ENCODE data around the gene ARHGAP5.
A peak's percentile ranks its signal among the peaks of the same experiment; 100 is the strongest.

Gene ARHGAP5, protein sequence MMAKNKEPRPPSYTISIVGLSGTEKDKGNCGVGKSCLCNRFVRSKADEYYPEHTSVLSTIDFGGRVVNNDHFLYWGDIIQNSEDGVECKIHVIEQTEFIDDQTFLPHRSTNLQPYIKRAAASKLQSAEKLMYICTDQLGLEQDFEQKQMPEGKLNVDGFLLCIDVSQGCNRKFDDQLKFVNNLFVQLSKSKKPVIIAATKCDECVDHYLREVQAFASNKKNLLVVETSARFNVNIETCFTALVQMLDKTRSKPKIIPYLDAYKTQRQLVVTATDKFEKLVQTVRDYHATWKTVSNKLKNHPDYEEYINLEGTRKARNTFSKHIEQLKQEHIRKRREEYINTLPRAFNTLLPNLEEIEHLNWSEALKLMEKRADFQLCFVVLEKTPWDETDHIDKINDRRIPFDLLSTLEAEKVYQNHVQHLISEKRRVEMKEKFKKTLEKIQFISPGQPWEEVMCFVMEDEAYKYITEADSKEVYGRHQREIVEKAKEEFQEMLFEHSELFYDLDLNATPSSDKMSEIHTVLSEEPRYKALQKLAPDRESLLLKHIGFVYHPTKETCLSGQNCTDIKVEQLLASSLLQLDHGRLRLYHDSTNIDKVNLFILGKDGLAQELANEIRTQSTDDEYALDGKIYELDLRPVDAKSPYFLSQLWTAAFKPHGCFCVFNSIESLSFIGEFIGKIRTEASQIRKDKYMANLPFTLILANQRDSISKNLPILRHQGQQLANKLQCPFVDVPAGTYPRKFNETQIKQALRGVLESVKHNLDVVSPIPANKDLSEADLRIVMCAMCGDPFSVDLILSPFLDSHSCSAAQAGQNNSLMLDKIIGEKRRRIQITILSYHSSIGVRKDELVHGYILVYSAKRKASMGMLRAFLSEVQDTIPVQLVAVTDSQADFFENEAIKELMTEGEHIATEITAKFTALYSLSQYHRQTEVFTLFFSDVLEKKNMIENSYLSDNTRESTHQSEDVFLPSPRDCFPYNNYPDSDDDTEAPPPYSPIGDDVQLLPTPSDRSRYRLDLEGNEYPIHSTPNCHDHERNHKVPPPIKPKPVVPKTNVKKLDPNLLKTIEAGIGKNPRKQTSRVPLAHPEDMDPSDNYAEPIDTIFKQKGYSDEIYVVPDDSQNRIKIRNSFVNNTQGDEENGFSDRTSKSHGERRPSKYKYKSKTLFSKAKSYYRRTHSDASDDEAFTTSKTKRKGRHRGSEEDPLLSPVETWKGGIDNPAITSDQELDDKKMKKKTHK (N-terminal part only)

DNA sequence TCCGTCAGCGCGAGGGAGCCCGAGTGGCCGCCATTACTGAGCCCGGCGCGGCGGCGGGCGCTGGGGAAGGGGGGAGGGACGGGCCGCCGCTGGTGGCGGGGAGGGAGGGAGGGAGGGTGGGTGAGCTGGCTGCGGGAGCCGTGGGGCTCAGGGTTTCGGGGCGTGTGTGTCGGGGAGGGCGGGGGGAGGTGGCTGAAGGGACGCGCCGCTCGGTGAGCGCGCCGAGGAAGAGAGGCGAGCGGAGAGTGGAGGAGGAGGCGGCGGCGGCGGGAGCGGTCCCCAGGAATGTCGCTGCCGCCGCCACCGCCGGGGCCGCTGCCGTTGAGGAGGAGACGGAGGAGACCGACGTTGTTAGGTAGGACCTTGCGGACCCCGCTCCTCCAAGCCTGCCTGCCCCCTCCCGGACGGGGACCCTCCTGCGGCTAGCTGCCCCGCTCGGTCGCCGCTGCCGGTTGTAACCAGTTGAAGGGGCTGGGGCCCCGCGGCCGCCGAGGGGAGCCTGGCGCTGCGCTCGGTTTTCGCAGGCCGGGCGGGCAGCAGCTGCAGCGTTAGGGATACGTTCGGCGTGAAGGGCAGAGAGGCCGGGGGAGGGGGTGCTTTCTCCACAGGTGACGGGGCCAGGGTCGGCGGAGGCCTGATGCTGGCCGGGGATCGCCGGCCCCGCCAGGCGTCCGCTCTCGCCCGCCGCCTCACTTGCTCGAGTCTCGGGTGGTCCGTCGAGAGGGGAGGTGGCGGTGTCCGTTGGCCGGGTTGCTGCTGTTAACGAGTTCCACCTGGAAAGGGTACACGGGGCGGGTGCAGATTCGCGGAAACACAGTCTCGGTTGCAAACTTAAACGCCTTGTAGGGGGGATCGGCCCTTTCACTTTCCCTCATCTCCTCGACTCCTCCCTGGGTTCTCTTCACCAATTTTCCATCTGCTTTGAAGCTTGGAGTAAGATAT lies at the start of gene ARHGAP5:
TSS of gene ARHGAP5 (plus strand) at position 224 of the 942 bp plus-strand sequence. CDS start 13,366 bp downstream, outside the sequence.
- peak; percentile 48 to 63 for DNase-seq (ENCODE audit: low read depth in 1 of 2, low spot score in 1 of 2)

DNA sequence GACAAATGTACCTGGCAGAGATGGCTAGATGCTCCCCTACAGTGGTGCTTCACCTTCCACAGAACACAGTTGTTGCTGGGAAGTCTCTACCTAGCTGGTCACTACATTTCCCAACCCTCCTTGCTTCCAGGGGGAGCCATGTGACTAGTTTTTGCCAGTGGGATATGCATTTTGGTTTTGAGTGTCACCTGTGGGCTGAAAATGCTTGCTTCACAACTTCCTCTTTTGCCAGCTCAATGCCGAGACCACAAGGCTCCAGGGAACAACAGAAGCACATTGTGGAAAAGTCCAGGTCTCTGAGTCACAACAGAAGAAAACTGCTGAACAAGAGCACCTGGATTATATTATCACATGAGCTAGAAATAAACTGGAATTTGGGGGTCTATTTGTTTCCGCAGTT lies 48.5 kb upstream of the ARHGAP5 start:
- DNase-seq (ENCODE audit: low read depth in 1 of 2, low spot score in 1 of 2) = no peak

DNA sequence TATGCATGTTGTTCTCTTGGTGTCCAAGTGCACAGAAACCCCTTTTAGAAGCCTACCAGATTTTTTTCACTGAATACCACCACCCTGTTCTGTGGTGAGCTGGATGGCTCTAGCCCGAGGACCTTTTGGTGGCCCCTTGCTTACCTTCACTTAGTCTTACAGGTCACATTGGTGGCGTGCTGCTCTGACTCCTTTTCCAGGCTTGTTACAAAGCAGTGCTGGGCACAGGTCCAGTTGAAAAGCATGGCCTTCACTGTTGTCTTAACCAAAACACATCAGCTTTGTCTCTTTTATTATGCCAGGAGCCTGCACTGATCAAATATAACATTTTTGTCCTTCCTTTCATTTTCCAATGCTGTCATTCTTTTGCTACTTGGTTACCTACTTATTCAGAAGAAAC lies 43.6 kb upstream of the ARHGAP5 start:
- DNase-seq (ENCODE audit: low read depth in 1 of 2, low spot score in 1 of 2) = no peak

DNA sequence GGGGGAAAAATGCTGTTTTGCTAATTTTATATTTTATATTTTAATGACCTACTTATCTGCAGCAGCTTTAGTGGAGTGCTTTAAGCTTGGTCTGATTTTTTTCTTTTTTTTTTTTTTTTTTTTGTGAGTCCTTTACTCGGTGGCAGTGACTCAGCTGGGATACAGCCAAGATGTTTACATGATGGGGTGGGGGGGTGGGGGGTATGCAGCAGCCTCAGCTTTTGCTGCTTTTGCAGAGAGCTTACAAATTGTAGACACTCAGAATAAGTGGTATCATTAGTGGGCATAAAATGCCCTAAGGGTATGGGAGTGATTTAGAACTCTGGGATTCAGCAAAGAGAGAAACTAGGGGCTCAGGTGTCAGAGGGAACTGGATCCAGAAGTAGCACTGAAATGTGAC lies 38.2 kb upstream of the ARHGAP5 start:
- no peak for DNase-seq (ENCODE audit: low read depth in 1 of 2, low spot score in 1 of 2)

DNA sequence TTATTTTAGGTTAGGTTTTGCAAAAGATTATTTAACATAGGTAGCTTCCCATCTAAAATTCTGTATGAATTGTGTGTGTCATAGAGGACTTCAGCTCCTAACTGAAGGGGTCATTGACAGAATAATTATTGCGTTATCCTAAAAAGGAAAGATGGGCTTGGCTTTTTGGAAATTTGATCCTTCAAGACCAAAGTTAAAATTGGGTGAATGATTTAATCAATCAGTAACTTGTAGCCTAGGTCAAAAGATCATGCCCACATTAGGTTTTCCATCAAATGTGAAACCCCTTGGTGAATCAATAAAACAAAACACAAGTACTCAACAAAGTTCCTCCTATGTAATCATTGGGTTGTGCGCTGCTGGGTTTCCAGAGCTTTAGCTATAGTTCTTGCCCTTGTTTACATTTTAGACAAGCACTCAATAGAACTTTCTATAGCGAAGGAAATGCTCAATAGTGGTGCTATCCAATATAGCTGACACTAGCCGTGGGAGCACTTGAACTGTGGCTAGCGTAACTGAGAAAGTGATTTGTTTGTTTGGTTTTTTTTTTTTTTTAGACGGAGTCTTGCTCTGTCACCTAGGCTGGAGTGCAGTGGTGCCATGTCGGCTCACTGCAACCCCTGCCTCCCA lies 37.6 kb upstream of the ARHGAP5 start:
- no peak for DNase-seq (ENCODE audit: low read depth in 1 of 2, low spot score in 1 of 2)

DNA sequence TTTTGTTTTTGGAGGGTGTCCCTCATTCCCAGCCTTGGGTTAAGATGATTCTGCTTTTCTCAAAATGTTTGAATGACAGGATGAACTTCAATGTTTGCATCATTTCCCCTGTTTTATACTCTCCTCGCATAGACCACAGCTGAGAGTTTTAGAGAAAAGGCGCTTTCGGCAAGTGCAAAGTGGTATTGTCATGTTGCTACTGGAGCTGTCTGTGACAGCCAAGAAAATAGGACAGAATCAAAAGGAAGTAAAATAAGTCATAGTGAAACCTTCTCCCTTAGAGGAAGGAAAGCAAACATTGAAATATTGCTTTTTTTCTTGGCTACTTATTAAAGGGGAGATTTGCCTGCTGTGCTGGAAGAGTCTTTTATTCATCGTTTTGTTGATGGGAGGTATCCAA lies 33.5 kb upstream of the ARHGAP5 start:
- DNase-seq (ENCODE audit: low read depth in 1 of 2, low spot score in 1 of 2) = no peak

DNA sequence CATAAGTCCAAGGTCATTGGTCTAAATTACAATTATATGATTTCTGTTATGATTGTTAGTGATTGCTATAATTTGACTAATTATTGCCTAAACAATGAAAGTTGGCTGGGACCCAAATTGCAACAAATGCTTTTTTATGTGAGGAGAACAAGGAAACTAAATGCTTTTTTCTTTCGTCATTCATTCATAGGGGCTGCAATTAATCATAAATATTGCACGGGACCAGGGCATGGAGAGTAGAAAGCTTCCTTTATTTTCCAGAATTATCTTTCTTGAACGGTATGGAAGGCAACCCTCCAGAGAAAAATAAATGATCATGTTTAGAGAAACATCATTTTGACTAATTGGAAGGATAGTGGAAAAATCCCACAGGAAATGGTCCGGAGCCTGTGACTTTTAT lies 32.6 kb upstream of the ARHGAP5 start:
- no peak for DNase-seq (ENCODE audit: low read depth in 1 of 2, low spot score in 1 of 2)

DNA sequence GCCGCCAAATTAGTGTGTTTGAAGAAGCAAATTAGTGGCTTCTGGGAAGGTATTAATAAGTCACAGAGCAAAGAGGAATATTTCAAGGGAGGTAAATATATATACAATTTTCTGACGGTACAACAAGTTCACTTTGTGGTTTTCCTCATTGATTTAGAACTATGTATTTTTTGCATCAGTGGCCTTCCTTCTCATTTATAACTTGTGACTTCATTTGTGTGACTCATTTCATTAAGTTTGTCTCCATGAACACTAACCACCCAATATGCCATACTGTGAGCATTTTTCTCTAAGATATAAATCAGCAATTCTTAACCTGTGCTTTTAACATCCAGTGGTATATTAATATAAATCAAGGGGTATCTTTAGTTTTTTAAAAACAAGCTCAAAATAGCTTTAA lies 29.3 kb upstream of the ARHGAP5 start:
- DNase-seq (ENCODE audit: low read depth in 1 of 2, low spot score in 1 of 2) = no peak

DNA sequence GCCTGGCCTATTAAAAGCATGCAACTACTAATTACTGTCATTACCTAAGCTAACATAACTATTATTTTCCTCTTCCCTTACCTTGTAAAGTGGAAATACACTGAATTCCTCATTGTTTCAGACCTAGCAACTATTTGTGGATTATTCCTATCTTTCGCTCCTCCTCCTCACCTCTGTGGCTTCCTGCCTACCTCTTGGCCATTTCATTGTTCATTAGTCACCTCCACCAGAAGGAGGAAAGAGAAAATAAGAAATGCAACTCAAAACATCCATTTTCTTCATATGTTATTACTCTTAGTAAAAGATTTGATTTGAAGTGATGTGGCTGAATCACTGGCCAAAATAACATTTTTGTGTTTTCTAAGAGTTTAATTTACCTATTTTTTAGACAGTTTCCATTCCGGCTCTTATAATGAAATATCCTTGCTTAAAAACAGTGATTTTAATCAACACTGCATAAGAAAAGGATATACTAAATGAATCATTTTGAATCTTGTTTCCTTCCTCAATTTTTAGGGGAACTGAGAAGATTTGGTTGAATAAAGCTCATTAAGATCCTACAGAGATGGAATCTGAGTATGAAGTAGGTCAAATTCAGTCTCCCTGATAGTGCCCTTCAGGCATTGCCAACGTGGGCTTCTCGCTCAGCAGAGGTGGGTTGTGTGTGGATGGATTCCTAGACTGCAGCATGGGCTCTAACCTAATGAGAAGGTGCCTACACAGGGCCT lies 27.6 kb upstream of the ARHGAP5 start:
- no peak for DNase-seq (ENCODE audit: low read depth in 1 of 2, low spot score in 1 of 2)

DNA sequence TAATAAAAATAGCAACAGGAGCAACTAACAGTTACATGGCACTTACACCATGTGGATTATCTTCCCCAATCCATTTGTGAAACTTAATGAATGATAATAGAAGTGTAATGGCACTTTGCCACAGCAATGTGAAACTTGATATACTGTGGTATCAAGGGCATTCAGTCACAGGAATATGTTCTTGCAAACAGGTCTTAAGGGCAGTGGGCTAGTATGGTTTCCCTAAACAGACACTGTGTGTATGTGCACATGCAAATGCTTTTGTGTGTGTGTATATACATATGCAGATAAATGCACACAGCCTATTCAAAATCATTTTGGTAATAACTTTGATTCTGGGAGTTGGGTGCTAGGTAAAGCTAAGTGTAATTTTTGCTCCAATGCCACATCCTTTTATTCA lies 26.2 kb upstream of the ARHGAP5 start:
- DNase-seq (ENCODE audit: low read depth in 1 of 2, low spot score in 1 of 2) = no peak

DNA sequence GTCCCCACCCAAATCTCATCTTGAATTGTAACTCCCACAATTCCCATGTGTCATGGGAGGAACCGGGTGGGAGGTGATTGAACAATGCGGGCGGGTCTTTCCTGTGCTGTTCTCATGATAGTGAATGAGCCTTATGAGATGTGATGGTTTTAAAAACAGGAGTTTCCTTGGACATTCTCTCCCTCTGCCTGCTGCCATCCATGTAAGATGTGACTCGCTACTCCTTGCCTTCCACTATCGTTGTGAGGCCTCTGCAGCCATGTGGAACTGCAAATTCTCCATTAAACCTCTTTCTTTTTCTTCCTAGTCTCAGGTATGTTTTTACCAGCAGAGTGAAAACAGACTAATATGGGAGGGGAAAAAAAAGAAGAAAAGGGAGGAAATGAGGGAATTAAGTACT lies 22.6 kb upstream of the ARHGAP5 start:
- no peak for DNase-seq (ENCODE audit: low read depth in 1 of 2, low spot score in 1 of 2)

DNA sequence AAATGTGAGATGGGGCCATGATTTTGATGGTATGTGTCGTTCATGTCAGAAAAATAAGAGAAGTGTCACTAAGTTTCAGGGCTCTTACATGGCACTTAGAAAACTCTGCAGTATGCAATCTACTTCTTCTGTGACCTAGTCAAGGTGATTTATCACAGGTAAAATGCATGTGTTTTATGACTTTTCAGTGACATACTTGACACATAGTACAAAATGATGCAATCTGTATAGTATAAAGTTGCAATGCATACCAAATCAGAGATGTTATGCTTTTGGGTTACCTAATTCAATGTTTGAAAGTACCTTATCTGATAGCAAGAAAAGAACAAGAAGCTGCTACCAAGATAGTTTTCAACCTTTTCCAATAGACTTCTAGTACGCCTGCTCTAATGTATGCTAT lies 21.9 kb upstream of the ARHGAP5 start:
- DNase-seq (ENCODE audit: low read depth in 1 of 2, low spot score in 1 of 2) = no peak

DNA sequence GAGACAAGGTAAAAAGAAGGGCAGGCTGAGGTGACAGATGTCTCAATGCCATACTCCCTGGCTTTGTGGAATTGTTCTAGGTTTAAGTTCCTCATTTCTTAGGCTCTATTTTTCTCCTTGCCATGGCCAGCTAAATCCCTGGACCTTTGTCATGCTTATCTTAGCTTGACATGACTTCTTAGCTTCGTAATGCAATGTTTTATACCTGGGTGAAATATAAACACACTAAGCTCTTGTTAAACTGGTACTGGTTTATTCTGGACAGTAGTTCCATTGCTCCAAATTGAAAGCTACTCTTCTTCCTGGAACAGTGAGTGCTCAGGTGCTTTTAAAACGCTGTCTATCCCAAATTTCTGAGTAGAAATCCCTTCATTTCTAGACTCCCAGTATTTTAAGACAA lies 17.4 kb upstream of the ARHGAP5 start:
- DNase-seq (ENCODE audit: low read depth in 1 of 2, low spot score in 1 of 2) = no peak

DNA sequence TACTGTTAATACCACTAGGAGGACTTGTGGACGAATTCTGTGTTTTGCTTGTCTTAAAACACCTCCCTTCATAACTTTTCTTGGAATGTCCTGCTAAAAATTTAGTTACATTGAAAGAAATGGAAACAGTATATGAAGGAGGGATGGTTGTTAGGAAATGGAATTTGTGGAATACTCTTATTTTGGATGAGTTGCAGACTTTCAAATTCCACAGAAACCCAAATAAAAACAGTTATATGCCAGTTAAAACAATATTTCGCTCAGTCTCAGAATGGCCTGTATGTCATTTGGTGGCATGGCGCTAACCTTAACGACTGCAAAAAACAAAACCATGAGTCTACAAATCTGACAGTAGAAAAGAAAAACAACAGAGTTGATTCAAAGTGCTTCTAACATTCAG lies 12.2 kb upstream of the ARHGAP5 start:
- DNase-seq (ENCODE audit: low read depth in 1 of 2, low spot score in 1 of 2) = no peak

DNA sequence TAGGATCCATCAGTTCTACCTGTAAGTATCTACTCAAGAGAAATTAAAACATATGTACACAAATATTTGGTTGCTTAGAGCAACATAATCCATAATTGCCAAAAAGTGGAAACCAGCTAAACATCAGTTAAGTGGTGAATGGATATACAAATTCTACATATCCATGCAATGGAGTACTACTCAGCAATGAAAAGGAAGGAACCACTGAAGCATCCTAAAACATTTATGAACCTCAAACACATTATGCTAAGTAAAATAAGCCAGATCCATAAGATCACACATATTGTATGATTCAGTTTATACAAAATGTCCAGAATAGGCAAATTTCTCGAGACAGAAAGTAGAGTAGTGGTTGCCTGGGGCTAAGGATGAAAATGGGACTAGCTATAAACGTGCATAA lies 8.4 kb upstream of the ARHGAP5 start:
- DNase-seq (ENCODE audit: low read depth in 1 of 2, low spot score in 1 of 2) = no peak

DNA sequence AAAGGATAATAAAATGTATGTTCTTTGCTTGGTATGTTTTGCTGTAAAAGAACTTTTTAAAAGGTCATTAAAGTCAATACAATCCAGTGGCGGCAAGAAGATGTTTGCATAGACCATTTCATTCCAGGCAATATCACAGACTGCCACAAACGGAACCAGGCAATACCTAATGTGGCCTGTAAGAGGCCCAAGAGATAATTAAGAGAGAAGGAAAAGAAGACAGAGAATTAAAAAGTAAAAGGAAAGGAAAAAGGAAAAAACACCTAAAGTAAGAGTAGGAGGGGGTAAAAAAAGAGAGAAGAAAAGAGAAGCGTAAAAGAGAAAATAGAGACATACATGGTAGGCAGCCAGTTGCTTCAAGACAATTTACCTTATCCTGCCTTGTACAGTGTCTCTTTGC lies 6.8 kb upstream of the ARHGAP5 start:
- DNase-seq (ENCODE audit: low read depth in 1 of 2, low spot score in 1 of 2) = no peak

DNA sequence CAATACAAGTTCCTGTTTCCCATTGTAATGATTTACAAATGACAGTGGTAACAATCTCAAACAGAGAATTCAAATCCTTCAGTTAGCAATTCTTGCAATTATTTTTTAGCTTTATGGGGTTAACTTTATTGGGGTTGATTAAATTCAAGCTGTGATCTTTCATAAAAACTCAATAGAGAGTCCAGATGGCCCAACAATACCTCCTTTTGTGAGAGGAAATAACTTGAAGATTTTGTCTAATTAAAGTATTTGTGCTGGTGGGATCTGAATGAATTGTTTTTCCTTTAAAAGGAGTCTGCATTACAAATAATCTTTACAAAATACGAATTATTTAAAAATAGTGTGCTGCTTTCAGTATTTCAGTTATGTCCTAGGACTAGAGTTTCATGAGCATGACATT lies 4.4 kb upstream of the ARHGAP5 start:
- no peak for DNase-seq (ENCODE audit: low read depth in 1 of 2, low spot score in 1 of 2)

DNA sequence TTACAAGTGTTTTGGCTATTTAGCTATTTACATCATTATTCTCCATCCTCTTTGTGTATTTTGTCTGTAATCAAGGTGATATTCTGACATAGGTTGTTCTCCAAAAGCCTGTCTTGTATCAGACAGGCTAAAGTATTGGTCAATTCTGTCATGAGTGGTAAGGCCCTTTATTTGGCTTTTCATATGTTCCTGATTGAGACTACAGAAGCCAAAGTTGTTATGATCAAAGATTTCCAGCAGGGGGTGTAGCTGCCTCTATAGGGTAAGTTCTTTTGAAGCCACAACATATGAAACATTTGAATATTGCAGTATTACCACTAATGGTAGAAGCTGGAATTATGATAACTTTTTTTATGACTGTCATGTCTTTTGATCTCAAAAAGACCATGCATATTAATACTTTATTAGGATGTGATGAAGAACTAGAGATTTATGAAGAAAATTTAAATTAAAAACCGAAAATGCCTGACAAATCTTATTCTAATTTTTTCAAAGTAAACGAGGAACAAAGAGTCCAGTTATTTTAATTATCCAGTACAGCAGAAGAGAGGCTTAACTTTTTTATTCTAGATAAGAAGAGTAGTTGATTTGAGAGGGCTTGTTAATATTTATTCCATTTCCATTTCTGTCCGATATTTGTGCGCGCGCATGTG lies 3.4 kb upstream of the ARHGAP5 start:
- peak in 1 of 2 donors; percentile 28 for DNase-seq (ENCODE audit: low read depth in 1 of 2, low spot score in 1 of 2)
